HepG2 (cell line): ENCODE measurements around the gene ANKUB1. TPM values are rescaled to one million over a fixed set of nuclear protein-coding genes. Genes with fewer than 3 reads are reported as not detected.

Experiments used
- CBX5 ChIP-seq: sonication (generic); formaldehyde crosslinking; IDR thresholded peaks from 2 replicates; pipeline ENCODE4 v1.4.0; 2020; ENCODE audit warnings: missing genetic modification reagents, borderline replicate concordance
- DR1 ChIP-seq: sonication (generic); formaldehyde crosslinking; IDR thresholded peaks from 2 replicates; pipeline ENCODE4 v1.8.0; 2021; ENCODE audit warnings: mild to moderate bottlenecking, missing genetic modification reagents, inconsistent platforms
- KDM3A ChIP-seq: IDR thresholded peaks from 2 replicates; pipeline ENCODE4 v1.6.1; 2018; ENCODE audit warnings: low read depth, missing compliant biosample characterization
- RFXAP ChIP-seq: sonication (generic); formaldehyde crosslinking; IDR thresholded peaks from 2 replicates; pipeline ENCODE4 v1.4.0; 2020; ENCODE audit warnings: missing genetic modification reagents, borderline replicate concordance
- SCMH1 ChIP-seq: sonication (generic); formaldehyde crosslinking; IDR thresholded peaks from 2 replicates; pipeline ENCODE4 v1.9.0; 2021; ENCODE audit warnings: missing genetic modification reagents, mild to moderate bottlenecking, borderline replicate concordance
- ZFY ChIP-seq: sonication (generic); formaldehyde crosslinking; IDR thresholded peaks from 2 replicates; pipeline ENCODE4 v1.4.0; 2020; ENCODE audit warnings: missing genetic modification reagents
- ZNF143 ChIP-seq: sonication (generic); formaldehyde crosslinking; IDR thresholded peaks from 2 replicates; pipeline ENCODE4 v1.4.0; 2020; ENCODE audit warnings: missing genetic modification reagents
- ZNF335 ChIP-seq: sonication (generic); formaldehyde crosslinking; IDR thresholded peaks from 2 replicates; pipeline ENCODE4 v1.4.0; 2020; ENCODE audit warnings: missing genetic modification reagents
- ZNF337 ChIP-seq: sonication (generic); formaldehyde crosslinking; IDR thresholded peaks from 2 replicates; pipeline ENCODE4 v1.5.1; 2020; ENCODE audit warnings: missing genetic modification reagents, low read depth, mild to moderate bottlenecking, borderline replicate concordance
- ZNF749 ChIP-seq: sonication (generic); formaldehyde crosslinking; IDR thresholded peaks from 2 replicates; pipeline ENCODE4 v1.8.0; 2022; ENCODE audit warnings: mild to moderate bottlenecking, missing genetic modification reagents, moderate library complexity, borderline replicate concordance
- polyA plus RNA-seq, 8 experiments: library from polyadenylated mRNA; depleted of rRNA in 3 of 8; stranded (reverse) in 7 of 8; unstranded in 1 of 8; fragments of >200 nt; fragmentation: Illumina TruSeq in 4 of 8; extraction: Trizol in 4 of 8; gene quantifications; 2 replicates each; pipeline versions ENCODE4 v1.2.1 to v1.2.3, GENCODE V29; 2011 to 2016; ENCODE audit warnings: low read depth in 4 of 8, missing spikeins in 1 of 8, mixed read lengths in 1 of 8; ENCODE audit not compliant: insufficient read depth in 1 of 8
- total RNA-seq, 5 experiments: library from RNA; depleted of rRNA; stranded (reverse); fragments of >200 nt; fragmentation: Illumina TruSeq; extraction: Trizol; gene quantifications; 2 replicates each; pipeline ENCODE4 v1.2.3, GENCODE V29; 2016; ENCODE audit warnings: low read depth in 1 of 5
- TF ChIP-seq, protein P1 (sequence below): sonication (generic); formaldehyde crosslinking; IDR thresholded peaks from 2 replicates; pipeline ENCODE4 v1.5.1; 2020; ENCODE audit warnings: mild to moderate bottlenecking, missing genetic modification reagents, moderate library complexity
- TF ChIP-seq, protein P2 (sequence below): sonication (generic); formaldehyde crosslinking; IDR thresholded peaks from 2 replicates; pipeline ENCODE4 v1.5.1; 2020; ENCODE audit warnings: mild to moderate bottlenecking, missing genetic modification reagents, moderate library complexity
- TF ChIP-seq, protein P3 (sequence below): sonication (generic); formaldehyde crosslinking; IDR thresholded peaks from 2 replicates; pipeline ENCODE4 v1.4.0; 2020; ENCODE audit warnings: mild to moderate bottlenecking, missing genetic modification reagents
- TF ChIP-seq, protein P4 (sequence below): sonication (generic); formaldehyde crosslinking; IDR thresholded peaks from 2 replicates; pipeline ENCODE4 v1.4.0; 2020; ENCODE audit warnings: mild to moderate bottlenecking, missing genetic modification reagents, borderline replicate concordance
- TF ChIP-seq, protein P5 (sequence below): sonication (generic); formaldehyde crosslinking; IDR thresholded peaks from 2 replicates; pipeline ENCODE4 v1.4.0; 2020; ENCODE audit warnings: missing genetic modification reagents, borderline replicate concordance

ANKUB1 gene
- total and polyA plus RNA-seq, 2 of the 13 experiments (the other 11 are each of a cell fraction or from before 2014, with no cell fraction given): not detected

DNA sequence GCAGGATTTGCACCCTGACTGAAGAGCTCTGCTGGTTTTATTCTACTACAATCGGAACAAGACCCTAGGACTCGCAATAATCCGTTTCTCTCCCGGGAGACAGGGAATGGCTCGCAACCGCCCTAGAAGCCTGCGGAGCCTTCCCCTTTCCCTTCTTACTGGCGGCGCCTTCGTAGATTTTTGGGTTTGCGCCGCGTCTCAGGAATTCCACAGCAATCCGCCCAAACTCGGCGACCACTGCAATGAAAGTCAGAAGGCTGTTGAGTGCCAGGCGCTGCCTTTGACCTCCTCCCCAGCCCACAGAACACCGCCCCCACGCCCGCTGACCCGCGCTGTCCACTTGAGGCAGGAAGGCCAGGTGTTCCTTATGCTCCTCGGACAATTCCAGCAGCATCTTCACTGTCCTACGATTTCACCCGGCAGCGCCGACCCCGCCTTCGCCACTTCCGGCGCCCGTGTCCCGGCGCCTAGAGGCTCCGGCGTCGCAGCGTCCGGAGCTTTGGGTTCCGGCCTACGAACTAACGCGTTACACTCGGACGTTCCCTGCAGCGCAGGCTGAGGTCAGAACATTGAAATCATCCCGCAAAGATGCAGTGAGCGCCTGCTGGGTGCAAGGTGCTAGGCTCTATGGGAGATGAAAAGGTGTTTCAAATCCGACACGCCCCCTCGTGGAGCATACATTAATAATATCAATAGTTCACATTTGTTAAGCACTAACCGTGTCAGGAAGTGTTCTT, 40.1 kb downstream of the ANKUB1 start, which contains the start of gene COMMD2 (continued):
- TF ChIP-seq RFXAP (CRISPR knock-in tag) (peak; percentile 90; the same call in 1 of the 2 replicates), KDM3A (peak; percentile 96), ZNF143 (CRISPR knock-in tag) (peak; percentile 76), DR1 (CRISPR knock-in tag) (peak; percentile 61; the same call in 1 of the 2 replicates), ZNF749 (CRISPR knock-in tag) (peak; percentile 86; the same call in 1 of the 2 replicates), ZFY (CRISPR knock-in tag) (peak; percentile 67), ZNF335 (CRISPR knock-in tag) (peak; percentile 78; the same call in 1 of the 2 replicates), CBX5 (peak; percentile 99; the same call in 1 of the 2 replicates), SCMH1 (CRISPR knock-in tag) (no peak), ZNF337 (CRISPR knock-in tag) (peak; percentile 77; the same call in 1 of the 2 replicates)
- TF ChIP-seq, protein P1, sequence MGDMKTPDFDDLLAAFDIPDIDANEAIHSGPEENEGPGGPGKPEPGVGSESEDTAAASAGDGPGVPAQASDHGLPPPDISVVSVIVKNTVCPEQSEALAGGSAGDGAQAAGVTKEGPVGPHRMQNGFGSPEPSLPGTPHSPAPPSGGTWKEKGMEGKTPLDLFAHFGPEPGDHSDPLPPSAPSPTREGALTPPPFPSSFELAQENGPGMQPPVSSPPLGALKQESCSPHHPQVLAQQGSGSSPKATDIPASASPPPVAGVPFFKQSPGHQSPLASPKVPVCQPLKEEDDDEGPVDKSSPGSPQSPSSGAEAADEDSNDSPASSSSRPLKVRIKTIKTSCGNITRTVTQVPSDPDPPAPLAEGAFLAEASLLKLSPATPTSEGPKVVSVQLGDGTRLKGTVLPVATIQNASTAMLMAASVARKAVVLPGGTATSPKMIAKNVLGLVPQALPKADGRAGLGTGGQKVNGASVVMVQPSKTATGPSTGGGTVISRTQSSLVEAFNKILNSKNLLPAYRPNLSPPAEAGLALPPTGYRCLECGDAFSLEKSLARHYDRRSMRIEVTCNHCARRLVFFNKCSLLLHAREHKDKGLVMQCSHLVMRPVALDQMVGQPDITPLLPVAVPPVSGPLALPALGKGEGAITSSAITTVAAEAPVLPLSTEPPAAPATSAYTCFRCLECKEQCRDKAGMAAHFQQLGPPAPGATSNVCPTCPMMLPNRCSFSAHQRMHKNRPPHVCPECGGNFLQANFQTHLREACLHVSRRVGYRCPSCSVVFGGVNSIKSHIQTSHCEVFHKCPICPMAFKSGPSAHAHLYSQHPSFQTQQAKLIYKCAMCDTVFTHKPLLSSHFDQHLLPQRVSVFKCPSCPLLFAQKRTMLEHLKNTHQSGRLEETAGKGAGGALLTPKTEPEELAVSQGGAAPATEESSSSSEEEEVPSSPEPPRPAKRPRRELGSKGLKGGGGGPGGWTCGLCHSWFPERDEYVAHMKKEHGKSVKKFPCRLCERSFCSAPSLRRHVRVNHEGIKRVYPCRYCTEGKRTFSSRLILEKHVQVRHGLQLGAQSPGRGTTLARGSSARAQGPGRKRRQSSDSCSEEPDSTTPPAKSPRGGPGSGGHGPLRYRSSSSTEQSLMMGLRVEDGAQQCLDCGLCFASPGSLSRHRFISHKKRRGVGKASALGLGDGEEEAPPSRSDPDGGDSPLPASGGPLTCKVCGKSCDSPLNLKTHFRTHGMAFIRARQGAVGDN: peak; percentile 95
- TF ChIP-seq, protein P2, sequence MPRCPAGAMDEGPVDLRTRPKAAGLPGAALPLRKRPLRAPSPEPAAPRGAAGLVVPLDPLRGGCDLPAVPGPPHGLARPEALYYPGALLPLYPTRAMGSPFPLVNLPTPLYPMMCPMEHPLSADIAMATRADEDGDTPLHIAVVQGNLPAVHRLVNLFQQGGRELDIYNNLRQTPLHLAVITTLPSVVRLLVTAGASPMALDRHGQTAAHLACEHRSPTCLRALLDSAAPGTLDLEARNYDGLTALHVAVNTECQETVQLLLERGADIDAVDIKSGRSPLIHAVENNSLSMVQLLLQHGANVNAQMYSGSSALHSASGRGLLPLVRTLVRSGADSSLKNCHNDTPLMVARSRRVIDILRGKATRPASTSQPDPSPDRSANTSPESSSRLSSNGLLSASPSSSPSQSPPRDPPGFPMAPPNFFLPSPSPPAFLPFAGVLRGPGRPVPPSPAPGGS (CRISPR knock-in tag): peak; percentile 83; the same call in 1 of the 2 replicates
- TF ChIP-seq, protein P3, sequence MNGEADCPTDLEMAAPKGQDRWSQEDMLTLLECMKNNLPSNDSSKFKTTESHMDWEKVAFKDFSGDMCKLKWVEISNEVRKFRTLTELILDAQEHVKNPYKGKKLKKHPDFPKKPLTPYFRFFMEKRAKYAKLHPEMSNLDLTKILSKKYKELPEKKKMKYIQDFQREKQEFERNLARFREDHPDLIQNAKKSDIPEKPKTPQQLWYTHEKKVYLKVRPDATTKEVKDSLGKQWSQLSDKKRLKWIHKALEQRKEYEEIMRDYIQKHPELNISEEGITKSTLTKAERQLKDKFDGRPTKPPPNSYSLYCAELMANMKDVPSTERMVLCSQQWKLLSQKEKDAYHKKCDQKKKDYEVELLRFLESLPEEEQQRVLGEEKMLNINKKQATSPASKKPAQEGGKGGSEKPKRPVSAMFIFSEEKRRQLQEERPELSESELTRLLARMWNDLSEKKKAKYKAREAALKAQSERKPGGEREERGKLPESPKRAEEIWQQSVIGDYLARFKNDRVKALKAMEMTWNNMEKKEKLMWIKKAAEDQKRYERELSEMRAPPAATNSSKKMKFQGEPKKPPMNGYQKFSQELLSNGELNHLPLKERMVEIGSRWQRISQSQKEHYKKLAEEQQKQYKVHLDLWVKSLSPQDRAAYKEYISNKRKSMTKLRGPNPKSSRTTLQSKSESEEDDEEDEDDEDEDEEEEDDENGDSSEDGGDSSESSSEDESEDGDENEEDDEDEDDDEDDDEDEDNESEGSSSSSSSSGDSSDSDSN (CRISPR knock-in tag): peak; percentile 94
- TF ChIP-seq, protein P4, sequence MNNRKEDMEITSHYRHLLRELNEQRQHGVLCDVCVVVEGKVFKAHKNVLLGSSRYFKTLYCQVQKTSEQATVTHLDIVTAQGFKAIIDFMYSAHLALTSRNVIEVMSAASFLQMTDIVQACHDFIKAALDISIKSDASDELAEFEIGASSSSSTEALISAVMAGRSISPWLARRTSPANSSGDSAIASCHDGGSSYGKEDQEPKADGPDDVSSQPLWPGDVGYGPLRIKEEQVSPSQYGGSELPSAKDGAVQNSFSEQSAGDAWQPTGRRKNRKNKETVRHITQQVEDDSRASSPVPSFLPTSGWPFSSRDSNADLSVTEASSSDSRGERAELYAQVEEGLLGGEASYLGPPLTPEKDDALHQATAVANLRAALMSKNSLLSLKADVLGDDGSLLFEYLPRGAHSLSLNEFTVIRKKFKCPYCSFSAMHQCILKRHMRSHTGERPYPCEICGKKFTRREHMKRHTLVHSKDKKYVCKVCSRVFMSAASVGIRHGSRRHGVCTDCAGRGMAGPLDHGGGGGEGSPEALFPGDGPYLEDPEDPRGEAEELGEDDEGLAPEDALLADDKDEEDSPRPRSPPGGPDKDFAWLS: no peak
- TF ChIP-seq, protein P5, sequence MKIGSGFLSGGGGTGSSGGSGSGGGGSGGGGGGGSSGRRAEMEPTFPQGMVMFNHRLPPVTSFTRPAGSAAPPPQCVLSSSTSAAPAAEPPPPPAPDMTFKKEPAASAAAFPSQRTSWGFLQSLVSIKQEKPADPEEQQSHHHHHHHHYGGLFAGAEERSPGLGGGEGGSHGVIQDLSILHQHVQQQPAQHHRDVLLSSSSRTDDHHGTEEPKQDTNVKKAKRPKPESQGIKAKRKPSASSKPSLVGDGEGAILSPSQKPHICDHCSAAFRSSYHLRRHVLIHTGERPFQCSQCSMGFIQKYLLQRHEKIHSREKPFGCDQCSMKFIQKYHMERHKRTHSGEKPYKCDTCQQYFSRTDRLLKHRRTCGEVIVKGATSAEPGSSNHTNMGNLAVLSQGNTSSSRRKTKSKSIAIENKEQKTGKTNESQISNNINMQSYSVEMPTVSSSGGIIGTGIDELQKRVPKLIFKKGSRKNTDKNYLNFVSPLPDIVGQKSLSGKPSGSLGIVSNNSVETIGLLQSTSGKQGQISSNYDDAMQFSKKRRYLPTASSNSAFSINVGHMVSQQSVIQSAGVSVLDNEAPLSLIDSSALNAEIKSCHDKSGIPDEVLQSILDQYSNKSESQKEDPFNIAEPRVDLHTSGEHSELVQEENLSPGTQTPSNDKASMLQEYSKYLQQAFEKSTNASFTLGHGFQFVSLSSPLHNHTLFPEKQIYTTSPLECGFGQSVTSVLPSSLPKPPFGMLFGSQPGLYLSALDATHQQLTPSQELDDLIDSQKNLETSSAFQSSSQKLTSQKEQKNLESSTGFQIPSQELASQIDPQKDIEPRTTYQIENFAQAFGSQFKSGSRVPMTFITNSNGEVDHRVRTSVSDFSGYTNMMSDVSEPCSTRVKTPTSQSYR (CRISPR knock-in tag): no peak
